Measurements from ENCODE around the gene CUL1.

Gene CUL1

DNA sequence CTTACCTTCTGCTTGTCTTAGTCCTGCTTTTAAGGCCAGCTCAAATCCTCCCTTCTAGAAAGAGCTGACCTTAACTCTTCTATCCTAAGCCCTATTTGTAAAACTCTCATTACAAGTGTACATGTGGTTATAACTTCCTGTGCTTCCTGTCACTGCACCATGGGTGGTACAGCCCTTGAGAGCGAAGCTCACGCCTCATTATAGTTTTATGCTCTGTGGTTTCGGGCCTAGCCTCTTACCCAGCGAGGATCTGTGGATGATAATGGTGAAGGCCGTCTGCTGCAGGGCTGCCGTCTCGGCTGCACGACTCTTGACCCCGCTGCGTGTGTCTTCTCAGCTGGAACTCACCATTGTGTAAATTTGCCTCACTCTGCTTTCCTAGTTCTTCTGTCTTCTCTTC, 74.6 kb downstream of the CUL1 start:
- TF ChIP-seq, protein P1, sequence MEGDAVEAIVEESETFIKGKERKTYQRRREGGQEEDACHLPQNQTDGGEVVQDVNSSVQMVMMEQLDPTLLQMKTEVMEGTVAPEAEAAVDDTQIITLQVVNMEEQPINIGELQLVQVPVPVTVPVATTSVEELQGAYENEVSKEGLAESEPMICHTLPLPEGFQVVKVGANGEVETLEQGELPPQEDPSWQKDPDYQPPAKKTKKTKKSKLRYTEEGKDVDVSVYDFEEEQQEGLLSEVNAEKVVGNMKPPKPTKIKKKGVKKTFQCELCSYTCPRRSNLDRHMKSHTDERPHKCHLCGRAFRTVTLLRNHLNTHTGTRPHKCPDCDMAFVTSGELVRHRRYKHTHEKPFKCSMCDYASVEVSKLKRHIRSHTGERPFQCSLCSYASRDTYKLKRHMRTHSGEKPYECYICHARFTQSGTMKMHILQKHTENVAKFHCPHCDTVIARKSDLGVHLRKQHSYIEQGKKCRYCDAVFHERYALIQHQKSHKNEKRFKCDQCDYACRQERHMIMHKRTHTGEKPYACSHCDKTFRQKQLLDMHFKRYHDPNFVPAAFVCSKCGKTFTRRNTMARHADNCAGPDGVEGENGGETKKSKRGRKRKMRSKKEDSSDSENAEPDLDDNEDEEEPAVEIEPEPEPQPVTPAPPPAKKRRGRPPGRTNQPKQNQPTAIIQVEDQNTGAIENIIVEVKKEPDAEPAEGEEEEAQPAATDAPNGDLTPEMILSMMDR (IDR thresholded peaks at IDR 0.05; ENCODE audit: low read length, missing control alignments), result no peak
- H3K4me3 ChIP-seq (replicated peaks; ENCODE audit: low read depth, low read length), result no peak overlapping the region
- DNase-seq (ENCODE audit: low read depth), result no peak

DNA sequence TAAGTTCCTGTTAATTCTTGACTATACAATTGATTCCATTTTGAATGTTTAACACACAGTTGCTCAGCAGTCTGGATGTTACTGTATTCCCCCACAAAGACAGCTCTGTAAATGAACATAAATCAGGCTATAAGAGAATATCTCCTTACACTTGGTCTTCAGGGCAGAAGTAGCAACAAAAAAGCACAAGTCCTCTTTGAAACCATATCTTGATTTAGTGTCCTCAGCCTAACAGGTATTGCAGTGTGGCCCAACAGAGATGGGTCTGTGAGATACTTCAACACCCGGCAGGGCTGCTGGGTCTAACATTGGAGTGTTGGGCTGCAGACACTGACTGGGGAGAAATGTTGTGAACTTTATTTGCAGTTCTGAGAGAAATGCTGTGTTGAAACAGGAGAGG, 75.8 kb downstream of the CUL1 start:
- no peak overlapping the region for H3K4me3 ChIP-seq (replicated peaks; ENCODE audit: low read depth, low read length)
- DNase-seq (ENCODE audit: low read depth), result no peak
- TF ChIP-seq, protein P1 (IDR thresholded peaks at IDR 0.05; ENCODE audit: low read length, missing control alignments), result no peak

DNA sequence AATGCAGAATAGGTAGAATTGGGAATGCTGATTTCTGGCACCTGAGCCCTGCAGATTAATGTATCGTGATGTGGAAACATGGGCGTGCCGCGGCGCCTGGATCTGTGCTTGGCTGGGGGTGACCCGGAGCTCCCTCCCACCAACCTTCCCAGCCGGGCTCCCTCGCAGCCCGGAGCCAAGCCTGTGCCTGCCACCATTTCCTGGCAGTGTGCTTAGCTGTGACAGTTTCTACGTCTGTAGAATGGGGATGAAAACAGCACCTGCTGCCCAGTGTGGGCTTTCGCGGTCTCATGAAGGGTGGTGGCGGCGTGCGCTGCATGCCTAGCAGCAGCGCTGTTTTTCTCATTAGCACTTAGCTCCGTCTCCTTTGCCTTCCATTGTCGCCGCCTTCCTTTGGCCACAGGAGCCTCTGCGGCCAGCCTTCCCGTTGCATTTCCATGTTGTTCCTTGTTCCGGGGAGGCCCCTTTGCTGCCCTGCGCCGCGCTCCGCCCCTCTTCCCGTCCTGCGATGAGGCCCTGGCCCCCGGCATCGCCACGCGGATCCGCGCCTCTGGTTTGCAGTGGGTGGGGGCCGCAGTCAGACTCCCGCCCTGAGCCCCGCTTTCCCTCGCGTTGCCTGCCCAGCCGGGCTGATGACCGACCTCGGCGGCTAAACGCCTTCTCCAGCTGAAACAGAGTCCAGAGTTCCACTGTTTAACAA, 84.2 kb downstream of the CUL1 start:
- H3K4me3 ChIP-seq (replicated peaks; ENCODE audit: low read depth, low read length), result no peak overlapping the region
- TF ChIP-seq, protein P1 (IDR thresholded peaks at IDR 0.05; ENCODE audit: low read length, missing control alignments), result no peak
- DNase-seq (ENCODE audit: low read depth), result no peak

DNA sequence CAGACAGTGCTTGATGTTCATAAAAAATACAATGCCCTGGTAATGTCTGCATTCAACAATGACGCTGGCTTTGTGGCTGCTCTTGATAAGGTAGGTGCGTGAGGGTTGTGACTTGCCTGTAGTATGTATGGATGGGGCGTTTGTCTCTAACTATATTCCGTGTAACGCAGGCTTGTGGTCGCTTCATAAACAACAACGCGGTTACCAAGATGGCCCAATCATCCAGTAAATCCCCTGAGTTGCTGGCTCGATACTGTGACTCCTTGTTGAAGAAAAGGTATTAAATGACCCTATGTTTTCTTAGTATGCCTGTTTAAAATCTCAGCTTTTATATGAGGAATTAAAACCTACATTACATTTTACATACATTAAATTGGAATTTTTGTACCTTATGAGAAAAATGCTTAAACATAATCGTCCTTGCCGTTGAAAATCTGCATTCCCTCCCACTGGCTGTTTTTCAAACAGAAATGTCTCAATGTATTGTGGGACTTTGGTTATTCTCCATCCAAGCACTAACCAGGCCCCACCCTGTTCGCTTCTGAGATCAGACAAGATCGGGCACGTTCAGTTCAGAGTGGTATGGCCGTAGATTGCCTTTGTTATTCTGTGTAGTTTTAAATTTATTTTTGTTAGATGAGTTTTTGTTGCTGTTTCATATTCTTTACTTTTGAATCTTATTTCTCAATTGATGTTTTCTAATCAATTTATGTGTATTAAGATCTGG, 85.3 kb downstream of the CUL1 start:
- TF ChIP-seq, protein P1 (IDR thresholded peaks at IDR 0.05; ENCODE audit: low read length, missing control alignments), result no peak
- no peak for DNase-seq (ENCODE audit: low read depth)
- H3K4me3 ChIP-seq (replicated peaks; ENCODE audit: low read depth, low read length), result no peak overlapping the region

DNA sequence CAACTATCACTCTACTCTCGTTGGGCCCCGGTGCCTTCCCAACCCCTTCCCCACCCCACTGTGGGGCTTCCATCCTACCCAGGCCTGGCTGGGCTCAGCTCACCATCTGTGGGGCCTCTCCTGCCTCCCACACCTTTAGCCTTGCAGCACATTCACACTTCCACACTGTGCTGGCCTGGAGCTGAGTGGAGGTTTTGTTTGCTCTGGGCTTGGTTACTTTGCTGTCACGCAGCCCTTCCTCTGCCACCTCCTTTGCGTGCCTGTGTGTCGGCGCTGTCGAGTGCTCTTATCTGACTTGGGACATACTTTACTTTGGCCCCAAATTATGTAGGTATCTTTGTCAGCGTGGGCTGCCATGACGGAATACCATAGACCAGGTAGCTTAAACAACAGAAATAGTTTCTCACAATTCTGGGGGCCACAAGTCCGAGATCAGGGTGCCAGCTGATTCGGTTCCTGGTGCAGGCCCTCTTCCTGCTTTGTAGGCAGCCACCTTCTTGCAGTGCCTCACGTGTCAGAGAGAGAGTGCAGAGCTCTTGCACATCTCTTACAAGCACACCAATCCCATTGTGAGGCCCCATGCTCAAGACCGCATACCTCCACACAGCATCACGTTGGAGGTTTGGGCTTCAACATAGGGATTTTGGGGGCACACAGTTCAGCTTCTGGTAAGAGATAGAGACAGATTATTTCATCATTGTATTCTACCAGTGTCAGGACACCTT, 89.0 kb downstream of the CUL1 start:
- TF ChIP-seq, protein P1 (IDR thresholded peaks at IDR 0.05; ENCODE audit: low read length, missing control alignments), result no peak

DNA sequence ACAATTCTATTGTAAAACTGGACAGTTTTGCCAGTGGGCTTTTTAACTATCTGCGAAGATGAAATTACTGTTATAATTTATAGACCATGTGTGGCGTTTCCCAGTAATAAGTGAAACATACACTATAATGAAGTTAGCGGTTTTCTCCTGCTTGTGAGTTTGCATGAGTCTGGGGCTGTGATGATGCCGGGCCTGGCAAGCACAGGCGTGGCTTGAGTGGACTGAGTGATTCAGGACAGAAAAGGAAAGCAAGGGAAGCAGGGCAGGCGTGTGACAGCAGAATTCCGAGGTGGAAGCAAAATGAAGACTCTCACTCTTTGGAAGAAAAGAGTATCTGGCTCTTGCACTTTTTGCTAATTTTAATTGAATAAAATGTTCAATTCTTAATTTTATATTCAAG, 90.5 kb downstream of the CUL1 start:
- TF ChIP-seq, protein P1 (IDR thresholded peaks at IDR 0.05; ENCODE audit: low read length, missing control alignments), result no peak
- no peak for DNase-seq (ENCODE audit: low read depth)
- no peak overlapping the region for H3K4me3 ChIP-seq (replicated peaks; ENCODE audit: low read depth, low read length)

More for the DNA sequence above, 89.0 kb downstream of the CUL1 start:
- DNase-seq (ENCODE audit: low read depth), result no peak
- no peak overlapping the region for H3K4me3 ChIP-seq (replicated peaks; ENCODE audit: low read depth, low read length)
